GM12878 (cell line): ENCODE measurements around the gene SCAMP5. TPM values are rescaled to one million over a fixed set of nuclear protein-coding genes. Genes with fewer than 3 reads are reported as not detected.

Source experiments
- polyA plus RNA-seq, 11 experiments: library from polyadenylated mRNA; depleted of rRNA in 4 of 11; unstranded in 6 of 11; stranded (reverse) in 5 of 11; fragments of >200 nt; fragmentation: Nextera tagmentation in 4 of 11; fragmentation: Illumina TruSeq in 1 of 11; extraction: Ambion mirVana in 4 of 11; extraction: Trizol in 1 of 11; gene quantifications; 1 replicate in 1 of 11; 2 replicates in 10 of 11; pipeline versions ENCODE4 v1.2.1 to v1.2.3, GENCODE V29; 2011 to 2016; ENCODE audit warnings: inconsistent platforms in 2 of 11, missing spikeins in 2 of 11, low read depth in 1 of 11
- small RNA-seq: library from RNA; depleted of rRNA; stranded (forward); fragments of <200 nt; gene quantifications from one replicate; pipeline ENCODE3, GENCODE V24; 2014
- total RNA-seq, 4 experiments: library from RNA; depleted of rRNA in 3 of 4; stranded (reverse); fragments of >200 nt in 3 of 4; fragmentation: Illumina TruSeq in 1 of 4; extraction: Trizol in 1 of 4; gene quantifications; 2 replicates each; pipeline versions ENCODE4 v1.2.1 to v1.2.3, GENCODE V29; 2013 to 2021

Gene SCAMP5
- total and polyA plus RNA-seq, 10 of the 15 experiments (the other 5 are each of a cell fraction or from before 2014, with no cell fraction given): 1.6 to 41.6 (median 16.9) TPM

Small RNAs within 50 kb of the gene (small RNA-seq; reads per million reads assigned to genes)
- gene AC015720.1 (not detected), gene RF00019 (not detected)

Other genes with a start within 250 kb of the SCAMP5 start
Only the 7 nearest of the 12 such genes appear.
- gene ULK3, start 152.4 kb upstream of the SCAMP5 start, total RNA-seq (2014; rRNA removed): 28.2 and 29.4 TPM in 2 replicates
- gene ULK3, start 152.4 kb upstream of the SCAMP5 start, total RNA-seq (2014; rRNA removed; fragmentation: Illumina TruSeq; extraction: Trizol): 12.3 and 14.1 TPM in 2 replicates
- gene ULK3, start 152.4 kb upstream of the SCAMP5 start, total RNA-seq (2021): 27.8 and 31.9 TPM in 2 replicates
- gene ULK3, start 152.4 kb upstream of the SCAMP5 start, polyA plus RNA-seq (2011; rRNA removed): 29.7 and 38.8 TPM in 2 replicates
- gene ULK3, start 152.4 kb upstream of the SCAMP5 start, polyA plus RNA-seq (2014; fragmentation: Illumina TruSeq; extraction: Trizol): 19.9 and 25.4 TPM in 2 replicates
- 1 to 10 TPM in 1 of 2 experiments, under 1 TPM in 1; 0.64 to 1.4 TPM for gene ULK3, start 152.4 kb upstream of the SCAMP5 start, polyA plus RNA-seq (2014; fragmentation: Nextera tagmentation; extraction: Ambion mirVana)
- 35.3 and 38.9 TPM in 2 replicates for gene ULK3, start 152.4 kb upstream of the SCAMP5 start, polyA plus RNA-seq (2014; rRNA removed)
- 10 to 100 TPM; 26.2 to 28.1 TPM for gene ULK3, start 152.4 kb upstream of the SCAMP5 start, polyA plus RNA-seq (2016; fragmentation: Nextera tagmentation; extraction: Ambion mirVana)
- gene SCAMP2, start 122.2 kb upstream of the SCAMP5 start, total RNA-seq (2014; rRNA removed): 51.2 and 54.8 TPM in 2 replicates
- 33.4 and 34.2 TPM in 2 replicates for gene SCAMP2, start 122.2 kb upstream of the SCAMP5 start, total RNA-seq (2014; rRNA removed; fragmentation: Illumina TruSeq; extraction: Trizol)
- 98.5 and 101 TPM in 2 replicates for gene SCAMP2, start 122.2 kb upstream of the SCAMP5 start, total RNA-seq (2021)
- gene SCAMP2, start 122.2 kb upstream of the SCAMP5 start, polyA plus RNA-seq (2011; rRNA removed): 30.8 and 117 TPM in 2 replicates
- gene SCAMP2, start 122.2 kb upstream of the SCAMP5 start, polyA plus RNA-seq (2014; fragmentation: Illumina TruSeq; extraction: Trizol): 112 and 114 TPM in 2 replicates
- 10 to 100 TPM; 10.9 to 22.5 TPM for gene SCAMP2, start 122.2 kb upstream of the SCAMP5 start, polyA plus RNA-seq (2014; fragmentation: Nextera tagmentation; extraction: Ambion mirVana)
- gene SCAMP2, start 122.2 kb upstream of the SCAMP5 start, polyA plus RNA-seq (2014; rRNA removed): 98.4 and 118 TPM in 2 replicates
- gene SCAMP2, start 122.2 kb upstream of the SCAMP5 start, polyA plus RNA-seq (2016; fragmentation: Nextera tagmentation; extraction: Ambion mirVana): 100 to 1,000 TPM; 156 to 158 TPM
- 48.9 and 52.6 TPM in 2 replicates for gene MPI, start 105.5 kb upstream of the SCAMP5 start, total RNA-seq (2014; rRNA removed)
- 35.2 and 36.2 TPM in 2 replicates for gene MPI, start 105.5 kb upstream of the SCAMP5 start, total RNA-seq (2014; rRNA removed; fragmentation: Illumina TruSeq; extraction: Trizol)
- gene MPI, start 105.5 kb upstream of the SCAMP5 start, total RNA-seq (2021): 41.6 and 44.6 TPM in 2 replicates
- 33.5 and 68.6 TPM in 2 replicates for gene MPI, start 105.5 kb upstream of the SCAMP5 start, polyA plus RNA-seq (2011; rRNA removed)
- 51.8 and 93.9 TPM in 2 replicates for gene MPI, start 105.5 kb upstream of the SCAMP5 start, polyA plus RNA-seq (2014; fragmentation: Illumina TruSeq; extraction: Trizol)
- gene MPI, start 105.5 kb upstream of the SCAMP5 start, polyA plus RNA-seq (2014; fragmentation: Nextera tagmentation; extraction: Ambion mirVana): 10 to 100 TPM; 38.3 to 43.6 TPM
- 48.6 and 49.8 TPM in 2 replicates for gene MPI, start 105.5 kb upstream of the SCAMP5 start, polyA plus RNA-seq (2014; rRNA removed)
- gene MPI, start 105.5 kb upstream of the SCAMP5 start, polyA plus RNA-seq (2016; fragmentation: Nextera tagmentation; extraction: Ambion mirVana): 10 to 100 TPM; 35.6 to 43.1 TPM
- 37.1 and 39.5 TPM in 2 replicates for gene FAM219B, start 88.7 kb upstream of the SCAMP5 start, total RNA-seq (2014; rRNA removed)
- 23.7 and 26.4 TPM in 2 replicates for gene FAM219B, start 88.7 kb upstream of the SCAMP5 start, total RNA-seq (2014; rRNA removed; fragmentation: Illumina TruSeq; extraction: Trizol)
- gene FAM219B, start 88.7 kb upstream of the SCAMP5 start, total RNA-seq (2021): 41.6 and 53.2 TPM in 2 replicates
- gene FAM219B, start 88.7 kb upstream of the SCAMP5 start, polyA plus RNA-seq (2011; rRNA removed): 32.3 and 40.9 TPM in 2 replicates
- 30.5 and 41.6 TPM in 2 replicates for gene FAM219B, start 88.7 kb upstream of the SCAMP5 start, polyA plus RNA-seq (2014; fragmentation: Illumina TruSeq; extraction: Trizol)
- 1 to 10 TPM; 7.6 to 8.9 TPM for gene FAM219B, start 88.7 kb upstream of the SCAMP5 start, polyA plus RNA-seq (2014; fragmentation: Nextera tagmentation; extraction: Ambion mirVana)
- gene FAM219B, start 88.7 kb upstream of the SCAMP5 start, polyA plus RNA-seq (2014; rRNA removed): 43.2 and 46.6 TPM in 2 replicates
- 10 to 100 TPM; 24.2 to 28.2 TPM for gene FAM219B, start 88.7 kb upstream of the SCAMP5 start, polyA plus RNA-seq (2016; fragmentation: Nextera tagmentation; extraction: Ambion mirVana)
- gene COX5A, start 57.5 kb upstream of the SCAMP5 start, total RNA-seq (2014; rRNA removed): 143 and 156 TPM in 2 replicates
- gene COX5A, start 57.5 kb upstream of the SCAMP5 start, total RNA-seq (2014; rRNA removed; fragmentation: Illumina TruSeq; extraction: Trizol): 316 and 330 TPM in 2 replicates
- gene COX5A, start 57.5 kb upstream of the SCAMP5 start, total RNA-seq (2021): 420 and 445 TPM in 2 replicates
- gene COX5A, start 57.5 kb upstream of the SCAMP5 start, polyA plus RNA-seq (2011; rRNA removed): 365 and 451 TPM in 2 replicates
- 367 and 459 TPM in 2 replicates for gene COX5A, start 57.5 kb upstream of the SCAMP5 start, polyA plus RNA-seq (2014; fragmentation: Illumina TruSeq; extraction: Trizol)
- 100 to 1,000 TPM in 1 of 2 experiments, 10 to 100 TPM in 1; 84.5 to 350 TPM for gene COX5A, start 57.5 kb upstream of the SCAMP5 start, polyA plus RNA-seq (2014; fragmentation: Nextera tagmentation; extraction: Ambion mirVana)
- 421 and 474 TPM in 2 replicates for gene COX5A, start 57.5 kb upstream of the SCAMP5 start, polyA plus RNA-seq (2014; rRNA removed)
- gene COX5A, start 57.5 kb upstream of the SCAMP5 start, polyA plus RNA-seq (2016; fragmentation: Nextera tagmentation; extraction: Ambion mirVana): 1,000 to 10,000 TPM; 1,175 to 1,218 TPM
- 6.3 and 7.0 TPM in 2 replicates for gene RPP25, start 38.8 kb upstream of the SCAMP5 start, total RNA-seq (2014; rRNA removed)
- 3.1 and 3.5 TPM in 2 replicates for gene RPP25, start 38.8 kb upstream of the SCAMP5 start, total RNA-seq (2014; rRNA removed; fragmentation: Illumina TruSeq; extraction: Trizol)
- 8.1 and 8.9 TPM in 2 replicates for gene RPP25, start 38.8 kb upstream of the SCAMP5 start, total RNA-seq (2021)
- gene RPP25, start 38.8 kb upstream of the SCAMP5 start, polyA plus RNA-seq (2011; rRNA removed): 0.29 and 0.41 TPM in 2 replicates
- gene RPP25, start 38.8 kb upstream of the SCAMP5 start, polyA plus RNA-seq (2014; fragmentation: Illumina TruSeq; extraction: Trizol): 3.1 and 3.2 TPM in 2 replicates
- gene RPP25, start 38.8 kb upstream of the SCAMP5 start, polyA plus RNA-seq (2014; fragmentation: Nextera tagmentation; extraction: Ambion mirVana): 1 to 10 TPM in 1 of 2 experiments, under 1 TPM in 1; 0.63 to 1.8 TPM
- 5.8 and 7.2 TPM in 2 replicates for gene RPP25, start 38.8 kb upstream of the SCAMP5 start, polyA plus RNA-seq (2014; rRNA removed)
- 10 to 100 TPM in 1 of 2 experiments, 1 to 10 TPM in 1; 7.4 to 10.8 TPM for gene RPP25, start 38.8 kb upstream of the SCAMP5 start, polyA plus RNA-seq (2016; fragmentation: Nextera tagmentation; extraction: Ambion mirVana)
- gene PPCDC, start 28.0 kb downstream of the SCAMP5 start, total RNA-seq (2014; rRNA removed): 42.7 and 45.0 TPM in 2 replicates
- 29.4 and 32.5 TPM in 2 replicates for gene PPCDC, start 28.0 kb downstream of the SCAMP5 start, total RNA-seq (2014; rRNA removed; fragmentation: Illumina TruSeq; extraction: Trizol)
- gene PPCDC, start 28.0 kb downstream of the SCAMP5 start, total RNA-seq (2021): 40.2 and 43.3 TPM in 2 replicates
- 27.9 and 44.7 TPM in 2 replicates for gene PPCDC, start 28.0 kb downstream of the SCAMP5 start, polyA plus RNA-seq (2011; rRNA removed)
- 32.9 and 35.7 TPM in 2 replicates for gene PPCDC, start 28.0 kb downstream of the SCAMP5 start, polyA plus RNA-seq (2014; fragmentation: Illumina TruSeq; extraction: Trizol)
- gene PPCDC, start 28.0 kb downstream of the SCAMP5 start, polyA plus RNA-seq (2014; fragmentation: Nextera tagmentation; extraction: Ambion mirVana): 100 to 1,000 TPM in 1 of 2 experiments, 10 to 100 TPM in 1; 92.0 to 135 TPM
- gene PPCDC, start 28.0 kb downstream of the SCAMP5 start, polyA plus RNA-seq (2014; rRNA removed): 68.2 and 69.9 TPM in 2 replicates
- gene PPCDC, start 28.0 kb downstream of the SCAMP5 start, polyA plus RNA-seq (2016; fragmentation: Nextera tagmentation; extraction: Ambion mirVana): 10 to 100 TPM; 65.4 to 67.9 TPM